Neuronal stem cell (in vitro differentiated cells): ENCODE data around the gene PLXNA3.

Experiments
- DNase-seq: peaks from one replicate; pipeline ENCODE4 v3.0.0-alpha.2; 2013; ENCODE audit warnings: low spot score
- H2AFZ ChIP-seq: one replicate; pipeline ENCODE4 v1.6.1; 2013; ENCODE audit warnings: mild to moderate bottlenecking, low read length, inconsistent platforms
- H2AK5ac ChIP-seq: 2 replicates; pipeline ENCODE4 v1.6.1; 2013; ENCODE audit warnings: low read depth, mild to moderate bottlenecking, inconsistent platforms, low read length, moderate library complexity, mixed read lengths
- H2BK120ac ChIP-seq: 2 replicates; pipeline ENCODE4 v1.6.1; 2013; ENCODE audit warnings: low read depth, mild to moderate bottlenecking, inconsistent platforms, low read length, moderate library complexity, mixed read lengths
- H2BK12ac ChIP-seq: one replicate; pipeline ENCODE4 v1.6.1; 2013; ENCODE audit warnings: low read length, inconsistent platforms
- H2BK15ac ChIP-seq: 2 replicates; pipeline ENCODE4 v1.6.1; 2013; ENCODE audit warnings: mild to moderate bottlenecking, low read length, inconsistent platforms, mixed read lengths
- H2BK5ac ChIP-seq: one replicate; pipeline ENCODE4 v1.6.1; 2013; ENCODE audit warnings: inconsistent platforms, mild to moderate bottlenecking, low read length, moderate library complexity
- H3K14ac ChIP-seq: one replicate; pipeline ENCODE4 v1.6.1; 2013; ENCODE audit warnings: low read length, inconsistent platforms
- H3K18ac ChIP-seq: 2 replicates; pipeline ENCODE4 v1.6.1; 2013; ENCODE audit warnings: low read length, inconsistent platforms
- H3K23ac ChIP-seq: 2 replicates; pipeline ENCODE4 v1.6.1; 2013; ENCODE audit warnings: low read depth, mild to moderate bottlenecking, mixed read lengths, low read length, inconsistent platforms; ENCODE audit not compliant: poor library complexity
- H3K27ac ChIP-seq: replicated peaks from 3 replicates; pipeline ENCODE4 v1.5.1; 2013; ENCODE audit warnings: low read length, inconsistent platforms
- H3K27me3 ChIP-seq, 3 experiments: 2 replicates each; pipeline ENCODE4 v1.6.1; 2013; ENCODE audit warnings: low read length in 3 of 3, mild to moderate bottlenecking in 2 of 3, inconsistent platforms in 1 of 3, low read depth in 1 of 3, mixed read lengths in 1 of 3, moderate library complexity in 1 of 3; ENCODE audit not compliant: control insufficient read depth in 3 of 3, insufficient read depth in 3 of 3
- H3K36me3 ChIP-seq, 2 donors: replicated peaks in 1 of 2; 2 replicates each; pipeline ENCODE4 v1.6.1; 2013; ENCODE audit warnings: low read length in 2 of 2; ENCODE audit not compliant: control insufficient read depth in 2 of 2, insufficient read depth in 2 of 2
- H3K4ac ChIP-seq: 2 replicates; pipeline ENCODE4 v1.6.1; 2013; ENCODE audit warnings: inconsistent platforms, mild to moderate bottlenecking, low read length, moderate library complexity
- H3K4me1 ChIP-seq, 2 donors: 1 replicate in 1 of 2; 2 replicates in 1 of 2; pipeline ENCODE4 v1.6.1; 2013; ENCODE audit warnings: low read length in 2 of 2, low read depth in 1 of 2; ENCODE audit not compliant: control insufficient read depth in 2 of 2, insufficient read depth in 1 of 2
- H3K4me2 ChIP-seq: one replicate; pipeline ENCODE4 v1.6.1; 2013; ENCODE audit warnings: mild to moderate bottlenecking, low read length, inconsistent platforms; ENCODE audit not compliant: insufficient read depth, poor library complexity, severe bottlenecking
- H3K4me3 ChIP-seq, 2 donors: 2 replicates each; pipeline ENCODE4 v1.5.1; 2013; ENCODE audit warnings: low read length in 2 of 2, mild to moderate bottlenecking in 2 of 2, inconsistent platforms in 1 of 2, moderate library complexity in 1 of 2
- H3K79me1 ChIP-seq: one replicate; pipeline ENCODE4 v1.6.1; 2013; ENCODE audit warnings: low read depth, mild to moderate bottlenecking, inconsistent platforms, low read length, moderate library complexity
- H3K9ac ChIP-seq: one replicate; pipeline ENCODE4 v1.6.1; 2013; ENCODE audit warnings: mild to moderate bottlenecking, low read depth, low read length, inconsistent platforms; ENCODE audit not compliant: poor library complexity
- H3K9me3 ChIP-seq, 2 donors: replicated peaks in 1 of 2; 2 replicates each; pipeline versions ENCODE3 to v1.6.1; 2013; ENCODE audit warnings: low read length in 2 of 2, mild to moderate bottlenecking in 2 of 2, inconsistent platforms in 1 of 2, low read depth in 1 of 2, mixed read lengths in 1 of 2, moderate library complexity in 1 of 2; ENCODE audit not compliant: control insufficient read depth in 2 of 2, insufficient read depth in 1 of 2
- H4K8ac ChIP-seq: one replicate; pipeline ENCODE4 v1.6.1; 2013; ENCODE audit warnings: low read depth, mild to moderate bottlenecking, inconsistent platforms, low read length, moderate library complexity
- H4K91ac ChIP-seq: one replicate; pipeline ENCODE4 v1.6.1; 2013; ENCODE audit warnings: low read length, low read depth, mild to moderate bottlenecking, inconsistent platforms; ENCODE audit not compliant: poor library complexity
- WGBS, 2 donors: extraction: QIAGEN DNeasy Blood & Tissue Kit; methylation state at CpG; one replicate each; pipeline ENCODE4 v1.1.7; 2013; ENCODE audit warnings: missing lambda C conversion rate in 2 of 2, mixed read lengths in 1 of 2; ENCODE audit not compliant: insufficient read length in 2 of 2, insufficient replicate concordance in 1 of 2; ENCODE audit errors: extremely low coverage in 2 of 2; 5-methylcytosine and 5-hydroxymethylcytosine counted together

PLXNA3 gene

DNA sequence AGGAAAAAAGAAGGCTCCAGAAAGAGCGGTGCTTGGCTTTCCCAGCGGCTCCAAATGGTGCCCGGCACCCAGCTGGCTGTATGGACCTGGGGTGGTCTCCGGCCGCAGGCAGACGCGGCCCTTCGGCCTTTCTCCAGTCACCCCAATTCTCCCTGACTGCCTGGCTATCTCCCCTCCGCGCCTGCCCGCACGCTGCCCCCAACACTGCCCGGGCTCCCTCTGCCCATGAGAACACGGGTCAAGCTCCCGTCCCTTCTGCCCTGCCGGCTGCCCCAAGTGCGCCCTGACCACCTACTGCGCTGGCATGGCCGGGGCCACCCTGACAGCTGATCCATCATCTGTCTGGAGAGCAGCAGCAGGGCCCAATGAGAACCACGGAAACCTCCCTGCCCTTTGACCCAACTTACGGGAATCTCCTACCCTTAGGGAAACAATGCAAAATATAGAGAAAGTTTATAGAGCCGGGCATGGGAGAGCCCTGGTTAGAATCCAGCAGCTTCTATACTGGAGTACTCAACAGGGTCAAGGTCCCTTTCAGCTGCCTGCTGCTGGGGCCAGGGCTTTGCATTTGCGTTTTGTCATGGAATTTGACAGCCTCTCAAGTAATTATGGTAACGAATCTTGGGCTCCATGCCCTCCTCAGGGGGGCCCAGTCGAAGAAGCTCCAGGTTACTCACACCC, 59.2 kb downstream of the PLXNA3 start:
- Histone ChIP-seq H3K14ac (no peak overlapping the region), H3K36me3 (no peaks in the 10 kb centered on the region), H3K4ac (no peak overlapping the region), H3K18ac (peak overlapping the region; percentile 83), H3K23ac (no peak overlapping the region), H4K8ac (no peak overlapping the region), H2AK5ac (no peak overlapping the region), H3K27ac (no peak overlapping the region), H3K4me3 (peak overlapping the region; percentile 42 to 70), H3K9ac (peak overlapping the region; percentile 60), H3K4me2 (peak overlapping the region; percentile 51), H2BK120ac (no peak overlapping the region), H3K27me3 (no peaks in the 10 kb centered on the region), H4K91ac (no peak overlapping the region), H2AFZ (peak overlapping the region; percentile 63), H2BK15ac (no peak overlapping the region), H3K9me3 (no peaks in the 10 kb centered on the region), H3K79me1 (no peaks in the 10 kb centered on the region), H2BK12ac (no peak overlapping the region), H2BK5ac (peak overlapping the region; percentile 39), H3K4me1 (peaks cover 5 to 10% of the 10 kb centered on the region in 2 donors)
- no CpG with 5 or more reads among the region's 25 CpGs for WGBS, 2 donors
- no peak for DNase-seq

GRCh38 chrX:154519389-154519788, 61.3 kb downstream of the PLXNA3 start:
- no peaks in the 10 kb centered on the region for H3K79me1 ChIP-seq
- H3K9me3 ChIP-seq: no peaks in the 10 kb centered on the region
- H3K27me3 ChIP-seq: no peaks in the 10 kb centered on the region
- no peak overlapping the region for H3K27ac ChIP-seq
- H3K4me1 ChIP-seq: peaks cover 5 to 10% of the 10 kb centered on the region in 2 donors
- no CpG with 5 or more reads among the region's 8 CpGs for WGBS, 2 donors
- H3K36me3 ChIP-seq: no peaks in the 10 kb centered on the region
- no peak overlapping the region for H3K14ac ChIP-seq
- no peak overlapping the region for H3K4ac ChIP-seq
- H2BK12ac ChIP-seq: no peak overlapping the region
- no peak overlapping the region for H2AFZ ChIP-seq
- no peak for DNase-seq
- no peak overlapping the region for H3K4me3 ChIP-seq
- no peak overlapping the region for H2BK120ac ChIP-seq
- no peak overlapping the region for H3K18ac ChIP-seq
- H2AK5ac ChIP-seq: no peak overlapping the region
- no peak overlapping the region for H3K9ac ChIP-seq
- no peak overlapping the region for H4K8ac ChIP-seq
- no peak overlapping the region for H2BK15ac ChIP-seq
- H4K91ac ChIP-seq: no peak overlapping the region
- no peak overlapping the region for H2BK5ac ChIP-seq
- H3K4me2 ChIP-seq: no peak overlapping the region
- H3K23ac ChIP-seq: no peak overlapping the region

DNA sequence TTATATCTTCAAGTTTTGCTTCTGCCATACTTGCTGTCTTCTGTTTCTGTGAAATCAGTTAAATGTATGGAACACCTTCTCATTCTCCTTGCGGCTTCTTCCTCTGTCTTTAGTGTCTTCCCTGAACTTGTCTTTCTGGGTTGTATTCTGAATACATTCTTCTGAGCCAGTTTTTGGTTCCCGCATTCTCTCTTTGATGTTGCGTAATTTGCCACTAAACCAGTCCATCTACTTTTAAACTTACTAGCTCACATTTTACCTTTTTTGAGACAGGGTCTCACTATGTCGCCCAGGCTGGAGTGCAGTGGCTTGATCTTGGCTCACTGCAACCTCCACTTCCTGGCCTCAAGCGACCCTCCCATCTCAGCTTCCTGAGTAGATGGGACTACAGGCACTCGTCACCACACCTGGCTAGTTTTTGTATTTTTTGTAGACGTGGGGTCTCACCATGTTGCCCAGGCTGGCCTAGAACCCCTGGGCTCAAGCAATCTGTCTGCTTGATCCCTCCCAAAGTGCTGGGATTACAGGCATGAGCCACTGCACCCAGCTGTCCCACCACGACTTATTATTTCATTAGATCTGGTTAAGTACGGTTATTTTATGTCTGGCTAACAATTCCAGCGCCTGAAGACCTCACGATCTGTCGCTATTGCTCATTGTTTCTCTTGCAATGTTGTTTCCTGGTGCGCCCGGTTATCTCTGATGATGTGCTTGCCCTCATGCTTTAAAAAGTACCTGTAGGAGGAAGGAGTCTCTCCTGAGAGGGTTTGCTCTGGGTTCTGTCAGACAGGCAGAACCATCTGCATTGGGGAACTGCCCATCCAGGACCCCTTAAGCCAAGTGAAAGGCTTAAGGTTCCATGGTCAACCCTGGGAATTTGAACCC, 67.8 kb downstream of the PLXNA3 start:
- no peaks in the 10 kb centered on the region for H3K27me3 ChIP-seq
- WGBS, 2 donors: no CpG with 5 or more reads among the region's 14 CpGs
- H3K4ac ChIP-seq: no peak overlapping the region
- H3K4me3 ChIP-seq: no peak overlapping the region
- H4K8ac ChIP-seq: no peak overlapping the region
- no peak overlapping the region for H2AFZ ChIP-seq
- H3K9ac ChIP-seq: no peak overlapping the region
- peaks cover 0 to 2% of the 10 kb centered on the region in 2 donors for H3K36me3 ChIP-seq
- H2BK15ac ChIP-seq: no peak overlapping the region
- H3K14ac ChIP-seq: no peak overlapping the region
- H2BK120ac ChIP-seq: no peak overlapping the region
- H3K23ac ChIP-seq: no peak overlapping the region
- peaks cover 3 to 7% of the 10 kb centered on the region in 2 donors for H3K4me1 ChIP-seq
- H3K9me3 ChIP-seq: no peaks in the 10 kb centered on the region
- no peak overlapping the region for H3K18ac ChIP-seq
- no peak overlapping the region for H2BK12ac ChIP-seq
- H2AK5ac ChIP-seq: no peak overlapping the region
- no peak overlapping the region for H2BK5ac ChIP-seq
- no peaks in the 10 kb centered on the region for H3K79me1 ChIP-seq
- no peak overlapping the region for H3K4me2 ChIP-seq
- no peak for DNase-seq
- no peak overlapping the region for H3K27ac ChIP-seq
- H4K91ac ChIP-seq: no peak overlapping the region
